Skeletal muscle cell (primary cell): Measurements from ENCODE around the gene PRDX6.
A peak's percentile ranks its signal among the peaks of the same experiment; 100 is the strongest.
"Not testable (repeated sequence)": the region's sequence is repeated elsewhere in the genome, so short reads cannot be mapped to it uniquely, and the experiment has no call there.

Source experiments
- DNase-seq: peaks from one replicate; pipeline ENCODE4 v3.0.0-alpha.2; 2010; ENCODE audit warnings: low read depth
- H3K4me3 ChIP-seq: 2 replicates; pipeline ENCODE4 v1.5.1; 2011; ENCODE audit warnings: low read depth, mild to moderate bottlenecking, control low read depth, low read length, moderate library complexity

PRDX6 gene

GRCh38 chr1:173462666-173463065 is 14.5 kb upstream of the PRDX6 start:
- H3K4me3 ChIP-seq, DNase-seq: not testable (repeated sequence)

GRCh38 chr1:173464185-173464584 is 12.9 kb upstream of the PRDX6 start:
- H3K4me3 ChIP-seq, result not testable (repeated sequence)

GRCh38 chr1:173467426-173467825 is 9.7 kb upstream of the PRDX6 start:
- no peak for DNase-seq

More at GRCh38 chr1:173464185-173464584, 12.9 kb upstream of the PRDX6 start:
- not testable (repeated sequence) for DNase-seq

GRCh38 chr1:173469656-173470055 is 7.5 kb upstream of the PRDX6 start:
- no peak for DNase-seq
- no peak overlapping the region for H3K4me3 ChIP-seq

More at GRCh38 chr1:173467426-173467825, 9.7 kb upstream of the PRDX6 start:
- H3K4me3 ChIP-seq, result no peak overlapping the region

- DNase-seq, result no peak
- no peak overlapping the region for H3K4me3 ChIP-seq
Measured at GRCh38 chr1:173470608-173471007, 6.5 kb upstream of the PRDX6 start.

- H3K4me3 ChIP-seq, result no peak overlapping the region
- no peak for DNase-seq
Measured at GRCh38 chr1:173473599-173474011, 3.5 kb upstream of the PRDX6 start.

GRCh38 chr1:173474097-173474779 is 2.9 kb upstream of the PRDX6 start:
- no peak for DNase-seq
- H3K4me3 ChIP-seq, result no peak overlapping the region

- DNase-seq, result not testable (repeated sequence)
- peak overlapping the region; percentile 68 for H3K4me3 ChIP-seq
Measured at GRCh38 chr1:173474780-173475421, 2.2 kb upstream of the PRDX6 start.

GRCh38 chr1:173475564-173476196 is 1.5 kb upstream of the PRDX6 start:
- DNase-seq, result peak; percentile 56
- peak overlapping the region; percentile 68 for H3K4me3 ChIP-seq

- DNase-seq, result no peak
- H3K4me3 ChIP-seq, result peak overlapping the region; percentile 68
Measured at GRCh38 chr1:173476197-173476664, 904 bp upstream of the PRDX6 start.

- H3K4me3 ChIP-seq, result peak overlapping the region; percentile 96
- DNase-seq, result peak; percentile 61
Measured at GRCh38 chr1:173476665-173477285, 360 bp upstream of the PRDX6 start.

- peak overlapping the region; percentile 96 for H3K4me3 ChIP-seq
- peak; percentile 80 for DNase-seq
Measured at GRCh38 chr1:173478094-173478674, 1.0 kb downstream of the PRDX6 start.

GRCh38 chr1:173479649-173480048 is 2.5 kb downstream of the PRDX6 start:
- no peak for DNase-seq
- peak overlapping the region; percentile 96 for H3K4me3 ChIP-seq

- no peak overlapping the region for H3K4me3 ChIP-seq
- DNase-seq, result no peak
Measured at GRCh38 chr1:173481195-173481772, 4.1 kb downstream of the PRDX6 start.

- no peak for DNase-seq
- no peak overlapping the region for H3K4me3 ChIP-seq
Measured at GRCh38 chr1:173482683-173483082, 5.5 kb downstream of the PRDX6 start.

- no peak for DNase-seq
- H3K4me3 ChIP-seq, result no peak overlapping the region
Measured at GRCh38 chr1:173484276-173484675, 7.1 kb downstream of the PRDX6 start.

GRCh38 chr1:173485401-173485800 is 8.3 kb downstream of the PRDX6 start:
- no peak overlapping the region for H3K4me3 ChIP-seq
- no peak for DNase-seq

GRCh38 chr1:173488001-173488400 is 10.9 kb downstream of the PRDX6 start:
- DNase-seq, result no peak
- H3K4me3 ChIP-seq, result no peak overlapping the region

GRCh38 chr1:173489149-173489600 is 12.0 kb downstream of the PRDX6 start:
- DNase-seq, result no peak

More at GRCh38 chr1:173489149-173489600, 12.0 kb downstream of the PRDX6 start:
- H3K4me3 ChIP-seq, result no peak overlapping the region
